B cell (primary cell): ENCODE results near the gene CDH16. TPM values are rescaled to one million over a fixed set of nuclear protein-coding genes. Genes with fewer than 3 reads are reported as not detected.

Experiments used
- ATAC-seq: fragments of 200-7000 bp; cut with Tn5 transposase; one replicate; pipeline ENCODE4 v1.10.0; 2021; ENCODE audit warnings: low read depth, mild to moderate bottlenecking, moderate number of reproducible peaks, moderate library complexity
- CTCF ChIA-PET: fragments of 350-600 bp; sonication (Branson Sonifier 250); formaldehyde crosslinking; loops from one replicate; lab custom pipeline; 2021; ENCODE audit warnings: antibody characterized with exemption, inconsistent platforms; lab: Charles Lee
- POLR2A ChIA-PET: fragments of 350-600 bp; sonication (Branson Sonifier 250); formaldehyde crosslinking; loops from one replicate; lab custom pipeline; 2021; ENCODE audit warnings: antibody characterized with exemption; lab: Charles Lee
- DNase-seq: peaks from one replicate; pipeline ENCODE4 v3.0.0; 2013
- H2AFZ ChIP-seq: 2 replicates; pipeline ENCODE4 v1.6.1; 2012; ENCODE audit warnings: mild to moderate bottlenecking, low read depth, low read length; ENCODE audit not compliant: insufficient read depth, poor library complexity, severe bottlenecking
- H3K27ac ChIP-seq, 2 donors: 1 replicate in 1 of 2; 2 replicates in 1 of 2; pipeline ENCODE4 v1.5.1; 2012 to 2013; ENCODE audit warnings: low read length in 2 of 2, mild to moderate bottlenecking in 2 of 2, moderate library complexity in 1 of 2
- H3K27me3 ChIP-seq, 4 experiments: fragments of 200-600 bp in 1 of 4; sonication (generic) in 1 of 4; replicated peaks in 1 of 4; 1 replicate in 2 of 4; 2 replicates in 2 of 4; pipeline versions ENCODE4 v1.6.1 to v1.7.0; 2013 to 2016; ENCODE audit warnings: low read length in 3 of 4, mild to moderate bottlenecking in 2 of 4, mixed read lengths in 1 of 4, moderate library complexity in 1 of 4; ENCODE audit not compliant: insufficient read depth in 4 of 4, control insufficient read depth in 3 of 4; ENCODE audit errors: control extremely low read depth in 1 of 4
- H3K36me3 ChIP-seq, 2 experiments: replicated peaks in 1 of 2; 1 replicate in 1 of 2; 2 replicates in 1 of 2; pipeline versions ENCODE4 v1.6.1 to v1.7.1; 2013; ENCODE audit warnings: low read length in 1 of 2; ENCODE audit not compliant: insufficient read depth in 2 of 2, control insufficient read depth in 1 of 2; ENCODE audit errors: control extremely low read depth in 1 of 2, extremely low read depth in 1 of 2
- H3K4me1 ChIP-seq, 2 donors: fragments of 200-600 bp in 1 of 2; sonication (generic) in 1 of 2; 1 replicate in 1 of 2; 2 replicates in 1 of 2; pipeline versions ENCODE4 v1.5.1 to v1.6.1; 2013 to 2017; ENCODE audit warnings: low read length in 2 of 2; ENCODE audit not compliant: control insufficient read depth in 2 of 2, insufficient read depth in 2 of 2
- H3K4me2 ChIP-seq: replicated peaks from 2 replicates; pipeline ENCODE3; 2012; ENCODE audit warnings: mild to moderate bottlenecking, low read depth, low read length; ENCODE audit not compliant: poor library complexity, severe bottlenecking
- H3K4me3 ChIP-seq, 5 experiments: fragments of 200-600 bp in 1 of 5; sonication (generic) in 1 of 5; 1 replicate in 3 of 5; 2 replicates in 2 of 5; pipeline versions ENCODE4 v1.5.1 to v1.7.0; 2011 to 2016; ENCODE audit warnings: low read length in 4 of 5, mild to moderate bottlenecking in 4 of 5, low read depth in 2 of 5, control low read depth in 1 of 5, moderate library complexity in 1 of 5; ENCODE audit not compliant: insufficient read depth in 1 of 5; ENCODE audit errors: control extremely low read depth in 1 of 5, extremely low read depth in 1 of 5
- H3K79me2 ChIP-seq: fragments of 200-600 bp; sonication (generic); one replicate; pipeline ENCODE4 v1.6.0; 2016; ENCODE audit warnings: low read length; ENCODE audit not compliant: control insufficient read depth, insufficient read depth
- H3K9ac ChIP-seq: fragments of 200-600 bp; sonication (generic); 2 replicates; pipeline ENCODE4 v1.6.1; 2017; ENCODE audit warnings: mild to moderate bottlenecking, low read length, moderate library complexity
- H3K9me3 ChIP-seq, 3 donors: one replicate each; pipeline versions ENCODE4 v1.6.1 to v1.7.1; 2013; ENCODE audit warnings: low read length in 2 of 3; ENCODE audit not compliant: control insufficient read depth in 2 of 3, insufficient read depth in 1 of 3; ENCODE audit errors: control extremely low read depth in 1 of 3
- H4K20me1 ChIP-seq: 2 replicates; pipeline ENCODE4 v1.6.0; 2012; ENCODE audit warnings: mild to moderate bottlenecking, low read length; ENCODE audit not compliant: insufficient read depth, control insufficient read depth, poor library complexity, severe bottlenecking
- H3K27ac Mint-ChIP-seq: one replicate; pipeline ENCODE4 v1.8.0; 2021; ENCODE audit warnings: mixed read lengths
- H3K27me3 Mint-ChIP-seq: one replicate; pipeline ENCODE4 v1.8.0; 2021; ENCODE audit warnings: mixed read lengths
- H3K4me1 Mint-ChIP-seq: one replicate; pipeline ENCODE4 v1.8.0; 2021; ENCODE audit warnings: mixed read lengths
- H3K4me3 Mint-ChIP-seq: one replicate; pipeline ENCODE4 v1.8.0; 2021; ENCODE audit warnings: mixed read lengths
- H3K9me3 Mint-ChIP-seq: one replicate; pipeline ENCODE4 v1.8.0; 2022; ENCODE audit warnings: mixed read lengths; ENCODE audit not compliant: insufficient read depth
- CTCF ChIP-seq: fragments of 200-600 bp; IDR thresholded peaks from one replicate; pipeline ENCODE4 v1.8.0; 2022; ENCODE audit warnings: antibody characterized with exemption, mild to moderate bottlenecking
- EZH2 ChIP-seq: IDR thresholded peaks from 2 replicates; pipeline ENCODE4 v1.6.1; 2012; ENCODE audit warnings: borderline replicate concordance, low read depth, mild to moderate bottlenecking, moderate library complexity, low read length; ENCODE audit not compliant: insufficient read depth, poor library complexity, severe bottlenecking
- WGBS: methylation state at CpG from one replicate; pipeline ENCODE4 v1.1.5; 2013; ENCODE audit warnings: missing lambda C conversion rate; ENCODE audit not compliant: insufficient coverage; 5-methylcytosine and 5-hydroxymethylcytosine counted together
- intact Hi-C: fragments of 100-400 bp; cut with micrococcal nuclease; formaldehyde crosslinking; loops from one replicate; pipeline ENCODE4 v1.10.0; 2022
- polyA plus RNA-seq: library from polyadenylated mRNA; depleted of rRNA; stranded (reverse); fragments of >200 nt; gene quantifications from 2 replicates; pipeline ENCODE4 v1.2.3, GENCODE V29; 2012
- total RNA-seq, 2 donors: library from RNA; stranded (reverse); fragments of 120-200 nt in 1 of 2; gene quantifications; 1 replicate in 1 of 2; 2 replicates in 1 of 2; pipeline versions ENCODE4 v1.2.3 to v1.2.4, GENCODE V29; 2013 to 2022

CDH16 gene
- total and polyA plus RNA-seq, 2 donors (not counting 1 experiment from before 2014, with no cell fraction given): not detected

GRCh38 chr16:66905633-66906539, 12.8 kb downstream of the CDH16 start:
- no peak overlapping the region for H3K27ac ChIP-seq
- no peaks in the 10 kb centered on the region for H3K79me2 ChIP-seq
- no peak overlapping the region for H3K27ac Mint-ChIP-seq
- no peak overlapping the region for H3K9ac ChIP-seq
- 84% methylated on average over 10 of the region's 11 CpGs for WGBS
- H3K4me1 Mint-ChIP-seq: no peaks in the 10 kb centered on the region
- CTCF ChIA-PET: no interaction called here
- no peaks in the 10 kb centered on the region for H3K27me3 Mint-ChIP-seq
- ATAC-seq (no peak), DNase-seq (no peak)
- no peak overlapping the region for H3K4me2 ChIP-seq
- no peaks in the 10 kb centered on the region for H4K20me1 ChIP-seq
- H3K4me3 ChIP-seq: no peak overlapping the region
- no peak overlapping the region for H2AFZ ChIP-seq
- no peaks in the 10 kb centered on the region for H3K36me3 ChIP-seq
- no peaks in the 10 kb centered on the region for H3K9me3 Mint-ChIP-seq
- intact Hi-C loops: no loop called here
- TF ChIP-seq CTCF (no peak), EZH2 (no peak)
- no peaks in the 10 kb centered on the region for H3K27me3 ChIP-seq
- H3K4me3 Mint-ChIP-seq: no peak overlapping the region
- no peaks in the 10 kb centered on the region for H3K9me3 ChIP-seq
- POLR2A ChIA-PET: no interaction called here
- H3K4me1 ChIP-seq: no peaks in the 10 kb centered on the region
